ES-I3 (cell line): ENCODE measurements around the gene RANBP9.

Experiments
- H3K36me3 ChIP-seq: 2 replicates; pipeline ENCODE4 v1.6.1; 2013; ENCODE audit warnings: mild to moderate bottlenecking, low read length, control low read depth, moderate library complexity; ENCODE audit not compliant: insufficient read depth
- H3K4me1 ChIP-seq: 2 replicates; pipeline ENCODE4 v1.6.1; 2013; ENCODE audit warnings: mild to moderate bottlenecking, control low read depth, low read length; ENCODE audit not compliant: insufficient read depth
- H3K9ac ChIP-seq: 2 replicates; pipeline ENCODE4 v1.6.1; 2013; ENCODE audit warnings: low read depth, mild to moderate bottlenecking, low read length, moderate library complexity
- H3K9me3 ChIP-seq: 2 replicates; pipeline ENCODE4 v1.6.1; 2013; ENCODE audit warnings: mild to moderate bottlenecking, low read length, moderate library complexity; ENCODE audit not compliant: control insufficient read depth, insufficient read depth

The RANBP9 gene

DNA sequence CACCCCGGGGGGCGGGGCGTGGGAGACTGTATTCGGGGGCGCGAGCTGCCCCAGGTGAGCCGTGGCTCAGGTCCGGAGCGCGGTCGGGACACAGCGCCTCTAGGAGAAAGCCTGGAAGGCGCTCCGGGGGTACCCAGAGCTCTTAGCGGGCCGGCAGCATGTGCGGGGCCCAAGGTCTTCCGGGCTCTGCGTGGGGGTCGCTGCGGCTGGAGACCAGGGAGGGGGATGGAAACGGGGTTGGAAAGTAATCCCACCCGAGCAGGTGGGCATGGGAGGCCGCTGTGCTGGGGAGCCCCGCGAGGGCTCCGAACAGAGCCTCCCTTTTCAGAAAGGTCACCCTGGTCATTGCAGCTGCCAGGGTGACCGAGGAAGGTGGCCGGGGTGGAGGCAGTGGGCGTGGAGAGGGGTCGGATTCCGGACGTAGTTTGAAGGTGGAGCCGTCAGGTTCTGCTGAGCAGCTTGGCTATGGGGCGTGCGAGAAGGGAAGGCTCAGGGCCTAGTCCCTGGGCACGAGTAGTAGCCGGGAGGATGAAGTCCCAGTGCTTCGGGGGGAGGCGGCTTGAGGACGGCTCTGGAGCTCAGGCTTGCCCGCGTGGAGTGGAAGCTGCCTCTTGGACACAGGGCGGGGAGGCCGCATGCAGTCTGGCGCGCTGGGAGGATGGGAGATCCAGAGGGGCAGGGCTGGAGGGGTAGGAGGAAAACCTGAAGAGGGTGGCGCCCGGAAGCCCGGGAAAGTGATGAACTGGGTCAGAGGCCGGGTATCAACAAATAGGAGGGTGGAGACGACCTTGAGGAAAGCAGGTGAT is 136.9 kb downstream of the RANBP9 start, which contains the start of gene SIRT5:
Gene SIRT5, plus strand, starts transcription at position 31 of the 806 bp plus-strand sequence. CDS start 9,510 bp downstream, outside the sequence.
- Histone ChIP-seq H3K4me1 (peaks cover 4% of the 10 kb centered on the region; the same call in 1 of the 2 replicates), H3K9ac (peak within 1 kb of the TSS; percentile 95), H3K36me3 (no peaks in the 10 kb centered on the region), H3K9me3 (no peaks in the 10 kb centered on the region)

DNA sequence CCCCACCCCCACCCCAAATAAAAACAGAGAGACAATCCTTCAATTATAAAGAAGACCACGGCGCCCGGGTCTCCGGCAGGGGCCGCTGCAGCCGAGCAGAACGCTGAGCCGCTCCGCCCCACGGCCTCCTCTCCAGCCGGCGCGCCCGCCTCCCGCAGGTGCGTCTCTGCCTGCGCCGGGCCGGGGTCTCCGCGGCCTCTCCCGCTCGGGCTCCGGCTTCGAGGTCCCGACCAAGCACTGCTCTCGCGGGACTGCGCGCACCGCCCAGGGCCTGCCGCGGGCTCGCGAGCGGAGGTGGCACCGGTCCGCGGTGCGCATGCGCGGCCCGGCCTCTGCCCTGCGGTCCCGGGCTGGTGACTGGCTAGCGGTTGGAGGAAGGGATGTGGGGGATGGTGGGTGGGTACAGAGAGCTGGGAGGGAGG is 137.5 kb downstream of the RANBP9 start:
- Histone ChIP-seq H3K36me3 (no peaks in the 10 kb centered on the region), H3K9ac (peak overlapping the region; percentile 95)

DNA sequence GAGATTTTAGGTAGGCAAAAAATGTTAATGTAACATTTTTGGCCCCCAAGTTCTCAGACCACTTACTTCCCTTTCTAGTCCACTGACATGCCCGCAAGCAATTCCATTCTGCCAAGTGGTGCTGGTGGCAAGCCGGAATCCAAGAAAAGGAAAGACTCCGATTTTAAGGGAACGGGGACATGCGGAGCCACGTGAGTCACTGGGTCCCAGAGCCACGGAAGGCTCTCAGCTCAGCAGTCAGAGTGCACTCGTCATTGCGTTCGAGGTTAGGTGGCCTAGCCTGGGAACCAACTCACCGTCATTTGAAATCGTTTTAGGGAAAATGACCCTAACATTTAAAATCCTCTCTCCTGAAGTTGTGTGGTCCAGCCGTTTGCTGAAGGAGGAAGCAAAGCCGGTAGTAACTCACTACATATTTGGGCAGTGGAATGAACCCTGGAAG is 137.9 kb downstream of the RANBP9 start:
- H3K4me1 ChIP-seq, result peaks cover 4% of the 10 kb centered on the region; the same call in 1 of the 2 replicates
- H3K36me3 ChIP-seq, result no peaks in the 10 kb centered on the region
- H3K9ac ChIP-seq, result peak overlapping the region; percentile 95
- H3K9me3 ChIP-seq, result no peaks in the 10 kb centered on the region

More for the DNA sequence above, 137.5 kb downstream of the RANBP9 start:
- Histone ChIP-seq H3K4me1 (peaks cover 4% of the 10 kb centered on the region; the same call in 1 of the 2 replicates), H3K9me3 (no peaks in the 10 kb centered on the region)

DNA sequence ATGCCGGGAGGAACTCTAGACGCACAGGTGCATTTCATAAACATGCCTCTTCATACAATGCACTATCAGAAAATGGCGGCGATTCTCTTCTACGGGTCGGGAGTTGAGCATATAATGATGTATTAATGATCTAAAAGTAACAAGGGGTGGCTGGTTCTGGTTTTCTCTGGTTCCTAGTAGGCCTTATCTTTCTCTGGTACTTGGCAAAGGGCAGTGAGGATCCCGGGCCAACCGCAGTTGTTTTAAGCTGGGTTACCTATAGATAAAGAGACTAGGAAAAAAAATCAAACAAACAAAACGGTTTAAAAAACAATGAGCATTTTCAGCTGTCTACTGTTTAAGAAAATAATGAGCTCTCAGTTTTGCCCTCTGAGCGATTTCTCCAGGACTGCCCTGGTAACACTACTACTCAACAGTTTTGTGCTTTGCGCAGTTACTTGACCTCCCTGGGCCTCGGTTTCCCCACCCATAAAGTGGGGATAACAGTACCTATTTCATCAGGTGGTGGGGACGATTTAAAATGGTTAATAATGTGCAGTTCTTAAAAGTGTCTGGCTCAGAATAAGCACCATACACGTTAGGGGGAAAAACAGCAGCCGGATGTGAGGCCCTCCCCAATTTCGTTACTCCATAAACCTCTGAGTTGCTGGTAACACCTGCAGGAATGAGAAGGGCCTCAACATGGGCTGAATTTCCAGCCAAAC is 138.5 kb downstream of the RANBP9 start:
- peak overlapping the region; percentile 95 for H3K9ac ChIP-seq
- no peaks in the 10 kb centered on the region for H3K9me3 ChIP-seq
- no peaks in the 10 kb centered on the region for H3K36me3 ChIP-seq
- peaks cover 9% of the 10 kb centered on the region; the same call in 1 of the 2 replicates for H3K4me1 ChIP-seq

DNA sequence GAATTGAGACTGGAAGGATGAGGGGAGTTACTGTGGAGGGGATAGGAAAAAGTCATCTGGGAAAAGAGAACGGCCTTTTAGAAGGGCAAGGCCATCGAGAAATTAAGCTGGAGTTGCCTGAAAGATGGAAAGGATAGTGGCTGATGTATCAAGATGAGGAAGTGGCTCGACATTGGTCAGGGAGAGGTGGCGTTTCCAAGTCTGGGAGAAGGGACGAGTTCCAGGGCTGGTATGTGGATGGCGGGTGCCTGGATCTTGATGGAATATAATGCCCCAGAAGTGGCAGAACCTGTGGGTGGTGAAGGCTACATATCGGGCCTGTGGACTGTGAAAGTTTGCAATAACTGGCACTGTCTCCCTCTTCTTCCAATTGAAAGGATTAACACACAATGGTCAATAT is 139.4 kb downstream of the RANBP9 start:
- H3K4me1 ChIP-seq, result peaks cover 9% of the 10 kb centered on the region; the same call in 1 of the 2 replicates
- H3K36me3 ChIP-seq, result no peaks in the 10 kb centered on the region
- no peak overlapping the region for H3K9ac ChIP-seq
- no peaks in the 10 kb centered on the region for H3K9me3 ChIP-seq
